NK-92 (cell line): ENCODE measurements around the gene TNKS1BP1.
"Not testable (repeated sequence)": the region's sequence is repeated elsewhere in the genome, so short reads cannot be mapped to it uniquely, and the experiment has no call there.

Experiments used
- DNase-seq: peaks from one replicate; lab custom pipeline; 2025; ENCODE audit not compliant: unreplicated experiment; lab: John Stamatoyannopoulos, UW

Gene TNKS1BP1

GRCh38 chr11:57353852-57354251 is 29.1 kb upstream of the TNKS1BP1 start:
- no peak for DNase-seq

DNA sequence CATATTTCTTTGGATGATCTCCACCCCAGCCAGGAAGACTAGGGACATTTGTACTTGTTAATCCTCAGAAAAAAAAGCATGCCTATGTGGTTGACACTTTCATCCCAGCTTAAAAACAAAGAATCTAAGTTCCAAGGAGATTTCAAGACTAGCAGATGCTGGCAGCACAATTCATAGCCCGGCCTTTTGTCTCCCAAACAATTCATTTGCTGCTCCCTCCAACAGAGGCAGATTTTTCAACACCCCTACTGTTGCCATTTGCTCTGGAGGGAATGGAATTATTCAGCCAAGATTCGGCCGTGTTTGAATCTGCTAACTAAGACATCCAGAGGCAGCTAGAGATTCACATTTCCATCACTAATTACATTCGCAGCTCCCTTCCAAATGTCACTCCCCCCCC is 28.7 kb upstream of the TNKS1BP1 start:
- DNase-seq, result no peak

- no peak for DNase-seq
These were observed 28.3 kb upstream of the TNKS1BP1 start for GRCh38 chr11:57353036-57353435.

GRCh38 chr11:57349491-57350274 is 24.9 kb upstream of the TNKS1BP1 start:
- no peak for DNase-seq

- DNase-seq, result no peak
These were observed 24.0 kb upstream of the TNKS1BP1 start for GRCh38 chr11:57348636-57349313.

GRCh38 chr11:57348052-57348451 is 23.3 kb upstream of the TNKS1BP1 start:
- no peak for DNase-seq

DNA sequence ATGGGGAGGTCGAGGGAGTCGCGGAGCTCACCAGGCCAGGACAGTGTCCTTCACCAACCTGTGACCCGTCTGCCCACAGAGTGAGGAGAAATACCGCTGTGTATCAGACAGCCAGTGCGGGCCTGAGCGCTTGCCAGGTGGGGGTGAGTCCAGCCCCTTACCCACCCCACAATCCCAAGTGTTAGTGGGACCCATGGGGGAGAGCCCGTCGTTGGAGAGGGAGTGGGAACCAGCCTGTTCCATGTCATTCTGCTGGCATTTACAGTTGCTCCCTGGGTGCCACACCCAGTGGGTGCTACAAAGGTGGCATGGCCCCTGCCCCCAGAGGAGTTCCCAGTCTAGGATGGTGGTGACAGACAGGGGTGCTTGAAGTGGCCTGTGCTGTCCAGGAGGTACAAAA is 22.6 kb upstream of the TNKS1BP1 start:
- DNase-seq, result no peak

- no peak for DNase-seq
These were observed 20.9 kb upstream of the TNKS1BP1 start for GRCh38 chr11:57345555-57346211.

DNA sequence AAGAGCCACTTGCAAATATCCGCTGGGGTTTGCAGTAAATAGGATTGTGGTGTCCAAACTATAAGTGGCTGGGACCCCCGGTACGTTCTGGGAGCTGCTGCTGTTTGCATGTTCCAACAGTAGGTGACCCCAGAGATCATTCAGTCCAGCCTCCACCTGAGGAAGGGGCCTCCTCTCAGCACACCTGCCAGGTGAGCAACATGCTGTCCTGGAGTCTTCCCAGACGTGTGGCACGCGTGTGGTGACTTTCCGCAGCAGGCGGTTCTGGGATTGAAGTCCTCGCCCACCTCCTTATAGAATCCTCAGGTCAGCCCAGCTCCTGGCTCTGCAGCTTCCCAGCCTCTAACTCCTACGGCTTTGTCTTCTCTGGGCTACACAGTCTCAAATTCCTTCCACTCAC is 20.1 kb upstream of the TNKS1BP1 start:
- DNase-seq, result no peak

GRCh38 chr11:57343825-57344224 is 19.1 kb upstream of the TNKS1BP1 start:
- no peak for DNase-seq

DNA sequence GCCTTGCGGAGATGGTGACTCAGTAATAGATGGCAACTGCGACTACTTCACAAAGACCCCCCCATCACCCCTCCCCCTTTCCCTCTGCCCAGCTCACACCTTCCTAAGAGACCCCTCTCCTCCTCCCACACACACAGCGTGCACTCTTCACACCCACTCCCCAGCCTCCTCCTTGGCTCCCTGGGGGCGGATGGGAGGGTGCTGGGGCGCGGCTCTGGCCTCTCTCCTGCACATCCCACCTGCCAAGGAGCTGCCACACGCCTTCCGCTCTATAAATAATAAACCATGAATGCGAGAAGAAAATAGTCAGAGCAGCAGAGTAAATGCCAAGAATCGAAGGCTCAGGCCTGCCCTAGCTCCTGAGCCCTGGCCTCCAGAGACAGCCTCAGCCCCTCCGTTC is 17.9 kb upstream of the TNKS1BP1 start:
- no peak for DNase-seq

- no peak for DNase-seq
These were observed 16.6 kb upstream of the TNKS1BP1 start for GRCh38 chr11:57341250-57341808.

- no peak for DNase-seq
These were observed 15.4 kb upstream of the TNKS1BP1 start for GRCh38 chr11:57340039-57340615.

- DNase-seq, result no peak
These were observed 14.6 kb upstream of the TNKS1BP1 start for GRCh38 chr11:57339328-57339727.

GRCh38 chr11:57338142-57338541 is 13.4 kb upstream of the TNKS1BP1 start, which contains the start of gene P2RX3:
Gene P2RX3, plus strand, starts transcription at chr11:57338352. Its CDS starts 199 bp downstream, at chr11:57338551.
- DNase-seq, result no peak

- DNase-seq, result not testable (repeated sequence)
These were observed 12.1 kb upstream of the TNKS1BP1 start for GRCh38 chr11:57336856-57337255.

DNA sequence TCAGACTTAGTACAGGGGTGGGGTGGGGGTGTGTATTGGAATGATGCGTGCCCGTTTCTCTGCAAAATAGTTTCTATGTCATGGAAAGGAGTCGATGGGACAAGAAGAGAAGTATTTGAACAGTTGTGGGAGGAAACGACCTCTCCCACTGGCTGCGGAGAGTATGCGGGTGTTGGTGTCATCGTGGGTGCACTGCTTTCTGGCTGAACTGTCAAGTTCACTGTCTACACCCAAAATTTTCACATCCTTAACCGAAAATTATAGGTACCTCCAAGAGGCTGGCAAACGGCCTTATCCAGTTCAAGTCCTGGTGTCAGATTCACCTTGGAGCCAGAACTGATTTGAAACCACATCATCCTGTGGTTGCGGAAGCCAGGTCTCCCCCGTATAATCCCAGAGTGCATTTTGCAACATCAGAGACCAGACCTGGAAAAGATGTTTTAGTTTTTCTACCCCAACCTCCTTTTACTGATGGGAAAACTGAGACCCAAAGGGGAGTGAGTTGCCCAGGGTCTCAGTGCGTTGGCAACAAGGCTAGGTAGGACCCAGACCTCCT is 11.4 kb upstream of the TNKS1BP1 start:
- no peak for DNase-seq

DNA sequence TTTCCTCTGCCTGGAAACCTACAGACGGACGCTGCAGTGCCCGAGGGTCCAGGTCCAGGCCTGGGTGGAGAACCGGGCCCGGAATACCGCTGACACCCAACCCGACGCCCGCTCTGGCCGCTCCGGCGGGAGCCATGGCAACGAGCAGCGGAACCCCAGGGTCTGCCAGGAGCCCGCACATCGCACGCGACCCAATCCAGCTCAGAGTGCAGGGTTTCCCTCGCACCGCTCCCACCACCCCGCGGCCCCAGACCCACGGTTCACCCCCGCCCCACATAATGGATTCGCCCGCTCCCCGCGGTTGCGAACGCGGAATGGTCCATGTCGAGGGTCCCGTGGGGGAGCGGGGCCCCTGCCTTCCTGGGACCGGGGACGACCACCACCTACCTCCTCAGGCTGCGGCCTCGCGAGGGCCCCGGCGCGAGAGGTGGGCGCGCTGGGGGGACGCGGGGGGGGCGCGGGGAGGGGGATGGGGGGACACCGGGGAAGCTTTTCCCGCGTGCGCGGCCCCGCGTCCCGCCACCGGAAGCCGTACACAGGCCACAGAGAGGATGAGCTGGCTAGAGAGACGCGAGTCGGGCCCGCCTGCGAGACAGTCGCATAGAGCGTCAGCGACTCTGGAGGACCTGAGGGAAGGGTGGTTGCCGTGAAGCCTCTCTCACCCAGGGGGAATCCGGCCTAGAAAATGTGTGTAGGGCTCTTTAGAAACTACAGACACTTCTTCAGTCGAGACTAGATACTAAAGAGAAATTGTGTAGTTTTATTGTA is 10.8 kb upstream of the TNKS1BP1 start, which contains the start of gene SSRP1:
TSS of gene SSRP1 (minus strand) at position 550 of the 768 bp plus-strand sequence. CDS start 771 bp downstream, outside the sequence.
- no peak for DNase-seq

GRCh38 chr11:57335023-57335342 is 10.2 kb upstream of the TNKS1BP1 start:
- no peak for DNase-seq
